ENCODE results near the gene CHTOP. TPM values are rescaled to one million over a fixed set of nuclear protein-coding genes. Genes with fewer than 3 reads are reported as not detected.
"Not testable (repeated sequence)": the region's sequence is repeated elsewhere in the genome, so short reads cannot be mapped to it uniquely, and the experiment has no call there.

Gene CHTOP, protein sequence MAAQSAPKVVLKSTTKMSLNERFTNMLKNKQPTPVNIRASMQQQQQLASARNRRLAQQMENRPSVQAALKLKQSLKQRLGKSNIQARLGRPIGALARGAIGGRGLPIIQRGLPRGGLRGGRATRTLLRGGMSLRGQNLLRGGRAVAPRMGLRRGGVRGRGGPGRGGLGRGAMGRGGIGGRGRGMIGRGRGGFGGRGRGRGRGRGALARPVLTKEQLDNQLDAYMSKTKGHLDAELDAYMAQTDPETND
- total RNA-seq: 10 to 100 TPM; 83.3 to 91.3 TPM

DNA sequence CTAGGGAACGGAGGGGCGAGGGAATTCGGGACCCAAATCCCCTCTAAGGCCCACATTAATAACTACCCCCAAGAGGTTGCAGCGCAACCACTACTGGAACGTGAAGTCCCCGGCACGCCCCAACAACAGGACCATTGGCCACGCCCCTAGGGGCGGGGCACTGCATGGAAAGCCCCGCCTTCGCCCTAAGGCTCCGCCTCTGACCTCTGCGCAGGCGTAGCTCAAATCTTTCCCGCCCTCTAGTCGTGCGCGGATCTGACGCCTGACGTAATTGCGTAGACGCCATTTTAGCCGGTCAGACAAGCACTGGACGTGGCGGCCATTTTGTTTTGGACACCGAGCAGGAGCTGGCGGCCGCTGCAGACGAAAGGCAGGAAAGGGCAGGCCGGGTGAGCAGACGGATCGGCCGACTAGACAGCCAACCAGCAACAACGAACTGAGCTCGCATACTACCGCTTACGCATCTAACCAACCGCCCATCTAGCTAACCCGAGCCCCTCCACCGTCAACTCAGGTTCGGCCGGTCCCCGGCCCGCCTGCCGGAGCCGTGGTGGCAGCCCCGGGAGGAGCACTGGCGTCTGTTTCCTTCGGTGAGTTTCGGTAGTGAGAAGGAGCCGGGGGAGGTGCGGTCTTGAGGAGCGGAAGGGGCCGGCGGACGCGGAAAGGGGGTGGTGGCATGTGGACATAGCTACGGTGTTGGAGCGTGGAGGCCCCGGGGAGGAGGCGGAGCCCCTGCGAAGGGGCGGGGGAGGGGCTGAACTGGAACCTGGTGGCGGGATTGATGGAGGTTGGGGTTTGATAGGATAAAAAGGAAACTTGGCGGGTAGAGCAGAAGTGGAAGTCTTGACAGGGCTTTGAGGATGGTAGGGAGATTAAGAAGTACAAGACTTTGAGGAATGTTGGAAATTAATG is at the start of gene CHTOP:
CHTOP (plus strand) TSS at position 313 of the 912 bp plus-strand sequence. CDS start 2,523 bp downstream, outside the sequence.
- DNase-seq (ENCODE audit: low spot score in 2 of 2): peak; percentile 97 to 99
- H3K9me3 Mint-ChIP-seq: no peaks in the 10 kb centered on the region
- peak; percentile 92 to 93 for ATAC-seq
- H3K36me3 Mint-ChIP-seq: peaks cover 24 to 46% of the 10 kb centered on the region in 2 donors
- H3K27ac Mint-ChIP-seq: peak within 1 kb of the TSS; percentile 100

DNA sequence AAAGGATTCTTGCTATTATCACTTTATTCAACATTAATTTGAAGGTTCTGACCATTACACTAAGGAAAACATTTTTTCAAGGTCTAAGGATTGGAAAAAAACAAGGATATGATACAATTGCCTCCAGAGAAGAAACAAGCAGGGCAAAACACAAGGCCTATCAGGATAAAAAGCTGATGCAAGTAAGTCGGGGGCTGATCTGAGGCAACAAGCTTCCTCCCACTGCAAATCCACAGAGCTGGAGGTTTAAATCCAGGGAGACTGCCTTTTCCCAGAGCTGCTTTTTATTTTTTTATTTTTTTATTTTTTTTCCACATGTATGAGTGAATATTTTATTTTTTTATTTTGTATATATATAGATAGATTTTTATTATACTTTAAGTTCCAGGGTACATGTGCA is 48.9 kb upstream of the CHTOP start:
- no peak for ATAC-seq
- Mint-ChIP-seq H3K36me3 (no peaks in the 10 kb centered on the region), H3K27ac (no peak overlapping the region), H3K9me3 (no peaks in the 10 kb centered on the region)
- DNase-seq (ENCODE audit: low spot score in 2 of 2): no peak

DNA sequence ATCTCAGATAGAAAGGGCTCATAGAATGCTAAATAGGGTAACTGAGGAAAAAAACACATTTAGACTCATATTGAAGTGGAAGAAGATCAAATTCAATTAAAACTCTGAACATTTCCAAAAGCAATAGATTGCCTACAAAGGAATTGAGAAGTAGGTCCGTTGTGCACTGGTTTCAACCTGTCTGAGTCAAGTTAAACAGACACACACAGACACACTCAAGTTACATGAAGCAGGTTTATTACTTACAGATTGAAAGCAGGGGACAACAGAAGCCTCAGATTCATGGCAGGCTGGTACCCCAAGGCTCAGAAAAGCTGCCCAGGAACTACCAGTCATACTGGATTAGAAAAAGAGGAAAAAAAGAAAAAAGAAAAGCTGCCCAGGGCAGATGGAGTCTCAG is 47.5 kb upstream of the CHTOP start:
- DNase-seq (ENCODE audit: low spot score in 2 of 2): no peak
- Mint-ChIP-seq H3K27ac (peak overlapping the region in 1 of 2 donors; percentile 30), H3K36me3 (no peaks in the 10 kb centered on the region), H3K9me3 (no peaks in the 10 kb centered on the region)
- no peak for ATAC-seq

DNA sequence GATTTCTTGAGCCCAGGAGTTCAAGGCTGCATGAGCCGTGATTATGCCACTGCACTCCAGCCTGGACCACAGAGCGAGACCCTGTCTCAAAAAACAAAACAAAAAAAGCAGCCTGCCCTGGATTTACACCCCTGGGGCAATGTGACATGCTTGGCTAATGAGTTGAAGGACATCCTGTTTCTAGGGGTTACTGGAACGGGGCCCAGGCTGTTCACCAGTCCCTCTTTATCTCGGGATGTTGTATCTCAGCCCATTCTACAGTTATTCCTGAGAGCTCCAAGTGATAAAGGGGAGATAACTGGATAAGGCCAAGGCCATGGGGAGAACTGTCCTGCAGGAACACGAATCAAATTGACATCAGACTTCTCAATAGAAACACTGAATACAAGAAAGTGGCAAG is 46.6 kb upstream of the CHTOP start:
- DNase-seq (ENCODE audit: low spot score in 2 of 2): no peak
- no peak overlapping the region for H3K27ac Mint-ChIP-seq
- H3K36me3 Mint-ChIP-seq: no peaks in the 10 kb centered on the region
- ATAC-seq: no peak
- no peaks in the 10 kb centered on the region for H3K9me3 Mint-ChIP-seq

DNA sequence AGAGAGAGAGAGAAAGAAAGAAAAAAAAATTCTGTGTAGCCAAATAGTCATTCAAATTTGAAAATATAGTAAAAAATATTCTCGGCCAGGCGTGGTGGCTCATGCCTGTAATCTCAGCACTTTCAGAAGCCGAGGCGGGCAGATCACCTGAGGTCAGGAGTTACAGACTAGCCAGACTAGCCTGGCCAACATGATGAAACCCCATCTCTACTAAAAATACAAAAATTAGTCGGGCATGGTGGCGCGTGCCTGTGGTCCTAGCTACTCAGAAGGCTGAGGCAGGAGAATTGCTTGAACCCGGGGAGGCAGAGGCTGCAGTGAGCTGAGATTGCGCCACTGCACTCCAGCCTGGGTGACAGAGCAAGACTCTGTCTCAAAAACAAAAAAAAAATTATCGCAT is 45.8 kb upstream of the CHTOP start:
- not testable (repeated sequence) for DNase-seq (ENCODE audit: low spot score in 2 of 2); H3K9me3 Mint-ChIP-seq

GRCh38 chr1:153588482-153588881 is 45.4 kb upstream of the CHTOP start:
- no peak for DNase-seq (ENCODE audit: low spot score in 2 of 2)
- ATAC-seq: no peak
- Mint-ChIP-seq H3K9me3 (no peaks in the 10 kb centered on the region), H3K27ac (no peak overlapping the region), H3K36me3 (no peaks in the 10 kb centered on the region)

More for the DNA sequence above, 45.8 kb upstream of the CHTOP start:
- ATAC-seq, H3K36me3 Mint-ChIP-seq, H3K27ac Mint-ChIP-seq: not testable (repeated sequence)

GRCh38 chr1:153592748-153593147 is 41.1 kb upstream of the CHTOP start:
- H3K9me3 Mint-ChIP-seq: no peaks in the 10 kb centered on the region

GRCh38 chr1:153597206-153597605 is 36.7 kb upstream of the CHTOP start:
- Mint-ChIP-seq H3K36me3 (no peaks in the 10 kb centered on the region), H3K9me3 (no peaks in the 10 kb centered on the region), H3K27ac (peak overlapping the region; percentile 25 to 89)
- ATAC-seq (peak; percentile 93 to 98), DNase-seq (ENCODE audit: low spot score in 2 of 2) (no peak)

More at GRCh38 chr1:153592748-153593147, 41.1 kb upstream of the CHTOP start:
- Mint-ChIP-seq H3K27ac (no peak overlapping the region), H3K36me3 (no peaks in the 10 kb centered on the region)
- no peak for DNase-seq (ENCODE audit: low spot score in 2 of 2)
- ATAC-seq: no peak

- peak; percentile 68 to 82 for ATAC-seq
- no peak for DNase-seq (ENCODE audit: low spot score in 2 of 2)
- Mint-ChIP-seq H3K36me3 (no peaks in the 10 kb centered on the region), H3K9me3 (no peaks in the 10 kb centered on the region), H3K27ac (peak overlapping the region; percentile 66 to 89)
Observed at GRCh38 chr1:153598309-153599172, 35.3 kb upstream of the CHTOP start.

GRCh38 chr1:153599847-153600246 is 34.0 kb upstream of the CHTOP start:
- no peaks in the 10 kb centered on the region for H3K36me3 Mint-ChIP-seq
- H3K9me3 Mint-ChIP-seq: no peaks in the 10 kb centered on the region
- DNase-seq (ENCODE audit: low spot score in 2 of 2) (no peak), ATAC-seq (no peak)
- H3K27ac Mint-ChIP-seq: no peak overlapping the region

- H3K9me3 Mint-ChIP-seq: no peaks in the 10 kb centered on the region
- H3K27ac Mint-ChIP-seq: peak overlapping the region in 1 of 2 donors; percentile 36
- DNase-seq (ENCODE audit: low spot score in 2 of 2) (no peak), ATAC-seq (no peak)
- no peaks in the 10 kb centered on the region for H3K36me3 Mint-ChIP-seq
Observed at GRCh38 chr1:153602749-153603148, 31.1 kb upstream of the CHTOP start.

DNA sequence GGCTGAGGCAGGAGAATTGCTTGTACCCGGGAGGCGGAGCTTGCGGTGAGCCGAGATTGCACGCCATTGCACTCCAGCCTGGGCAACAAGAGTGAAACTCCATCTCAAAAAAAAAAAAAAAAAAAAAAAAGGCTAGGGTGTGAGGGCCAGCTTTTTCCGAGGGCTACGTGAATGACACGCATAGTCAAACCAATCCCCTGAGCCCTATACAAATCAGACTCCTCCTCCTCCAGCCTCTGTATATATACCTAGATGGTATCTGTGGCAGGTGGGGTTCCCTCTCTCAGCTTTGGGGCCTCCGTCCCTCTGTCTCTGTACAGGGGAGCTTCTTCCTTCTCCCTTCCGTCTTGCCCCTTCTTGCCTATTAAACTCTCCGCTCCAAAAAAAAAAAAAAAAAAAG is 27.7 kb upstream of the CHTOP start:
- ATAC-seq: no peak
- Mint-ChIP-seq H3K9me3 (no peaks in the 10 kb centered on the region), H3K36me3 (no peaks in the 10 kb centered on the region), H3K27ac (no peak overlapping the region)
- DNase-seq (ENCODE audit: low spot score in 2 of 2): no peak

GRCh38 chr1:153607381-153607780 is 26.5 kb upstream of the CHTOP start:
- no peaks in the 10 kb centered on the region for H3K36me3 Mint-ChIP-seq
- ATAC-seq (no peak), DNase-seq (ENCODE audit: low spot score in 2 of 2) (no peak)
- no peak overlapping the region for H3K27ac Mint-ChIP-seq
- H3K9me3 Mint-ChIP-seq: no peaks in the 10 kb centered on the region

GRCh38 chr1:153608089-153608682 is 25.7 kb upstream of the CHTOP start:
- DNase-seq (ENCODE audit: low spot score in 2 of 2): no peak
- no peaks in the 10 kb centered on the region for H3K9me3 Mint-ChIP-seq
- H3K27ac Mint-ChIP-seq: peak overlapping the region in 1 of 2 donors; percentile 36
- no peak for ATAC-seq
- no peaks in the 10 kb centered on the region for H3K36me3 Mint-ChIP-seq

DNA sequence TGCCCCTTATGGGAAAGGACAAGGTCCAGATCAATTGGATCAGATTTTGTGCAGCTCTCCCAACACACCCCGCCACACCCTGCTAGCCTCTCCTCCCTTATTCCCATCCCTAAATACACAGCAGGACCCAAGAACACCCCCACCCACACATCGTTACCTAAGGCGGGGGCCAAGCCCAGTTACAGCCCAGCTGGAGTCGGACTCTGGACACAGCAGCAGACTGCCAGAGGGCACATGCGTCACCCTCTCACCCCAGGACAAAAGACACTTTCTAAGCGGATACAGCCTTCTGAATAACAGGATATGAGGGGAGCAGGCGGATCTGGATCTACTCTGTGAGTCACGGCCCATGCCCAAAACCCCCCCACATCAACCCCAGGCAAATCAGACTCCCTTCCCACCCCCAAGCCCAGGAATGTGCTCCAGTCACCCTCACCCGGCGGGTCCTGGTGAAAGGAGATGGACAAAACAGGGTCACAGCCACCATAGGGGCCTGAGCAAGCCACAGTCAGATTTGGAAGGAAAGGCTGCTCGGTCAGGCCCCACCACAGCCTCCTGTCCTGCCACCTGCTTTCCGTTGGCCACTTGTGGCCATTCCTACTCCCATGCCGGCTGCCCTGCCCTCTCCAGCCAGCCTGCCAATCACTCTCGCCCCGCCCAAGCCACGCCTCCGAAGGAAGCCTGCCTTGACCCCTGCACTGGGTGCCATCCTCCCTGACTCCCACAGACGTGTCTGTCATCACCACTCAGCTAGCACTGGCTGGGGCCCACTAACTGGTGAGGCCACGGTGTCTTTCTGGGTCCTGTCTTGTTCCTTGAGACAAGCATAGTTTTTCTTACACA is 24.9 kb upstream of the CHTOP start:
- Mint-ChIP-seq H3K36me3 (no peaks in the 10 kb centered on the region), H3K27ac (peak overlapping the region; percentile 36 to 45), H3K9me3 (no peaks in the 10 kb centered on the region)
- DNase-seq (ENCODE audit: low spot score in 2 of 2) (no peak), ATAC-seq (no peak)

- DNase-seq (ENCODE audit: low spot score in 2 of 2): no peak
- Mint-ChIP-seq H3K36me3 (no peaks in the 10 kb centered on the region), H3K27ac (peak overlapping the region; percentile 36 to 45), H3K9me3 (no peaks in the 10 kb centered on the region)
- no peak for ATAC-seq
Observed at GRCh38 chr1:153609585-153609907, 24.3 kb upstream of the CHTOP start.

All from activated naive CD4-positive, alpha-beta T cell treated with anti-CD3 and anti-CD28 coated beads, Interleukin-2, amount 50 U/mL, for 72 hours (primary cell).